Activated naive CD4-positive, alpha-beta T cell treated with anti-CD3 and anti-CD28 coated beads, Interleukin-2, amount 50 U/mL, for 24 hours (primary cell): ENCODE measurements around the gene CMIP.
"Not testable (repeated sequence)": the region's sequence is repeated elsewhere in the genome, so short reads cannot be mapped to it uniquely, and the experiment has no call there.

Experiments
- H3K27ac Mint-ChIP-seq: one replicate; pipeline ENCODE4 v1.8.0; 2021; ENCODE audit warnings: mild to moderate bottlenecking, mixed read lengths
- H3K27me3 Mint-ChIP-seq: one replicate; pipeline ENCODE4 v1.8.0; 2021; ENCODE audit warnings: mixed read lengths
- H3K36me3 Mint-ChIP-seq: one replicate; pipeline ENCODE4 v1.8.0; 2021; ENCODE audit warnings: mixed read lengths
- H3K4me1 Mint-ChIP-seq: one replicate; pipeline ENCODE4 v1.8.0; 2021; ENCODE audit warnings: mixed read lengths
- H3K4me3 Mint-ChIP-seq: one replicate; pipeline ENCODE4 v1.8.0; 2021; ENCODE audit warnings: mild to moderate bottlenecking, mixed read lengths
- H3K9me3 Mint-ChIP-seq: one replicate; pipeline ENCODE4 v1.8.0; 2021; ENCODE audit warnings: mixed read lengths

The CMIP gene

GRCh38 chr16:81413245-81413990, 31.2 kb upstream of the CMIP start:
- no peak overlapping the region for H3K27ac Mint-ChIP-seq
- peaks cover 5% of the 10 kb centered on the region for H3K4me1 Mint-ChIP-seq
- no peaks in the 10 kb centered on the region for H3K9me3 Mint-ChIP-seq
- H3K36me3 Mint-ChIP-seq = no peaks in the 10 kb centered on the region
- no peak overlapping the region for H3K4me3 Mint-ChIP-seq
- H3K27me3 Mint-ChIP-seq = no peaks in the 10 kb centered on the region

- no peak overlapping the region for H3K4me3 Mint-ChIP-seq
- no peaks in the 10 kb centered on the region for H3K9me3 Mint-ChIP-seq
- no peak overlapping the region for H3K27ac Mint-ChIP-seq
- peaks cover 5% of the 10 kb centered on the region for H3K4me1 Mint-ChIP-seq
- no peaks in the 10 kb centered on the region for H3K27me3 Mint-ChIP-seq
- H3K36me3 Mint-ChIP-seq = no peaks in the 10 kb centered on the region
These were observed 28.9 kb upstream of the CMIP start for GRCh38 chr16:81415751-81416150.

GRCh38 chr16:81416749-81417148, 27.9 kb upstream of the CMIP start:
- H3K4me1 Mint-ChIP-seq = peaks cover 5% of the 10 kb centered on the region
- H3K27me3 Mint-ChIP-seq = no peaks in the 10 kb centered on the region
- no peaks in the 10 kb centered on the region for H3K9me3 Mint-ChIP-seq
- H3K36me3 Mint-ChIP-seq = no peaks in the 10 kb centered on the region
- H3K27ac Mint-ChIP-seq = no peak overlapping the region
- H3K4me3 Mint-ChIP-seq = no peak overlapping the region

GRCh38 chr16:81417210-81417609, 27.4 kb upstream of the CMIP start:
- Mint-ChIP-seq H3K4me1 (peaks cover 5% of the 10 kb centered on the region), H3K27ac (no peak overlapping the region), H3K36me3 (no peaks in the 10 kb centered on the region), H3K9me3 (no peaks in the 10 kb centered on the region), H3K27me3 (no peaks in the 10 kb centered on the region), H3K4me3 (no peak overlapping the region)

GRCh38 chr16:81419806-81420205, 24.8 kb upstream of the CMIP start:
- H3K9me3 Mint-ChIP-seq = no peaks in the 10 kb centered on the region

GRCh38 chr16:81421126-81421525, 23.5 kb upstream of the CMIP start:
- Mint-ChIP-seq H3K4me1 (peaks cover 13% of the 10 kb centered on the region), H3K36me3 (no peaks in the 10 kb centered on the region), H3K27me3 (no peaks in the 10 kb centered on the region), H3K27ac (no peak overlapping the region), H3K4me3 (no peak overlapping the region), H3K9me3 (no peaks in the 10 kb centered on the region)

More at GRCh38 chr16:81419806-81420205, 24.8 kb upstream of the CMIP start:
- H3K27ac Mint-ChIP-seq = no peak overlapping the region
- peaks cover 10% of the 10 kb centered on the region for H3K4me1 Mint-ChIP-seq
- no peaks in the 10 kb centered on the region for H3K36me3 Mint-ChIP-seq
- no peaks in the 10 kb centered on the region for H3K27me3 Mint-ChIP-seq
- H3K4me3 Mint-ChIP-seq = no peak overlapping the region

GRCh38 chr16:81421536-81421935, 23.1 kb upstream of the CMIP start:
- no peaks in the 10 kb centered on the region for H3K9me3 Mint-ChIP-seq
- no peaks in the 10 kb centered on the region for H3K27me3 Mint-ChIP-seq
- no peak overlapping the region for H3K4me3 Mint-ChIP-seq
- H3K27ac Mint-ChIP-seq = no peak overlapping the region
- H3K36me3 Mint-ChIP-seq = no peaks in the 10 kb centered on the region
- H3K4me1 Mint-ChIP-seq = peaks cover 13% of the 10 kb centered on the region

GRCh38 chr16:81422153-81422552, 22.5 kb upstream of the CMIP start:
- H3K36me3 Mint-ChIP-seq, H3K27ac Mint-ChIP-seq, H3K9me3 Mint-ChIP-seq, H3K27me3 Mint-ChIP-seq, H3K4me3 Mint-ChIP-seq: not testable (repeated sequence)
- H3K4me1 Mint-ChIP-seq = peaks cover 13% of the 10 kb centered on the region

GRCh38 chr16:81424771-81425170, 19.8 kb upstream of the CMIP start:
- Mint-ChIP-seq H3K36me3 (no peaks in the 10 kb centered on the region), H3K27me3 (no peaks in the 10 kb centered on the region), H3K9me3 (no peaks in the 10 kb centered on the region), H3K4me3 (peak overlapping the region; percentile 50), H3K4me1 (peaks cover 13% of the 10 kb centered on the region), H3K27ac (peak overlapping the region; percentile 68)

- H3K27me3 Mint-ChIP-seq = no peaks in the 10 kb centered on the region
- H3K27ac Mint-ChIP-seq = no peak overlapping the region
- H3K9me3 Mint-ChIP-seq = no peaks in the 10 kb centered on the region
- peaks cover 13% of the 10 kb centered on the region for H3K4me1 Mint-ChIP-seq
- H3K36me3 Mint-ChIP-seq = no peaks in the 10 kb centered on the region
- H3K4me3 Mint-ChIP-seq = no peak overlapping the region
These were observed 17.4 kb upstream of the CMIP start for GRCh38 chr16:81427219-81427618.

GRCh38 chr16:81429045-81429521, 15.5 kb upstream of the CMIP start:
- Mint-ChIP-seq H3K9me3 (no peaks in the 10 kb centered on the region), H3K27ac (no peak overlapping the region), H3K27me3 (no peaks in the 10 kb centered on the region), H3K4me3 (no peak overlapping the region), H3K4me1 (peaks cover 11% of the 10 kb centered on the region), H3K36me3 (no peaks in the 10 kb centered on the region)

GRCh38 chr16:81431554-81432353, 12.9 kb upstream of the CMIP start:
- Mint-ChIP-seq H3K4me1 (no peaks in the 10 kb centered on the region), H3K27ac (no peak overlapping the region), H3K36me3 (no peaks in the 10 kb centered on the region)

GRCh38 chr16:81432937-81433557, 11.6 kb upstream of the CMIP start:
- Mint-ChIP-seq H3K27me3 (no peaks in the 10 kb centered on the region), H3K4me3 (no peak overlapping the region), H3K27ac (no peak overlapping the region), H3K9me3 (no peaks in the 10 kb centered on the region), H3K36me3 (no peaks in the 10 kb centered on the region), H3K4me1 (no peaks in the 10 kb centered on the region)

More at GRCh38 chr16:81431554-81432353, 12.9 kb upstream of the CMIP start:
- no peaks in the 10 kb centered on the region for H3K27me3 Mint-ChIP-seq
- no peak overlapping the region for H3K4me3 Mint-ChIP-seq
- H3K9me3 Mint-ChIP-seq = no peaks in the 10 kb centered on the region

GRCh38 chr16:81435103-81435502, 9.5 kb upstream of the CMIP start:
- H3K27me3 Mint-ChIP-seq = no peaks in the 10 kb centered on the region
- H3K9me3 Mint-ChIP-seq = no peaks in the 10 kb centered on the region
- no peaks in the 10 kb centered on the region for H3K36me3 Mint-ChIP-seq
- no peak overlapping the region for H3K27ac Mint-ChIP-seq
- no peaks in the 10 kb centered on the region for H3K4me1 Mint-ChIP-seq
- no peak overlapping the region for H3K4me3 Mint-ChIP-seq

GRCh38 chr16:81435567-81435966, 9.0 kb upstream of the CMIP start:
- no peaks in the 10 kb centered on the region for H3K4me1 Mint-ChIP-seq
- H3K27ac Mint-ChIP-seq = no peak overlapping the region
- no peaks in the 10 kb centered on the region for H3K9me3 Mint-ChIP-seq
- no peak overlapping the region for H3K4me3 Mint-ChIP-seq
- no peaks in the 10 kb centered on the region for H3K36me3 Mint-ChIP-seq
- no peaks in the 10 kb centered on the region for H3K27me3 Mint-ChIP-seq

- H3K9me3 Mint-ChIP-seq = no peaks in the 10 kb centered on the region
These were observed 8.2 kb upstream of the CMIP start for GRCh38 chr16:81436386-81436785.

More at GRCh38 chr16:81436386-81436785, 8.2 kb upstream of the CMIP start:
- H3K4me3 Mint-ChIP-seq = no peak overlapping the region
- H3K27ac Mint-ChIP-seq = no peak overlapping the region
- H3K4me1 Mint-ChIP-seq = no peaks in the 10 kb centered on the region
- H3K27me3 Mint-ChIP-seq = no peaks in the 10 kb centered on the region
- H3K36me3 Mint-ChIP-seq = no peaks in the 10 kb centered on the region
